Ramos (cell line): ENCODE measurements around the gene ERGIC1.

ENCODE experiments used
- in situ Hi-C: fragments of 300-500 bp; cut with MboI; formaldehyde crosslinking; loops from one replicate; pipeline ENCODE4 v1.14.3; 2022; ENCODE audit warnings: low sequenced_read_pairs; ENCODE audit not compliant: unreplicated experiment

Gene ERGIC1

DNA sequence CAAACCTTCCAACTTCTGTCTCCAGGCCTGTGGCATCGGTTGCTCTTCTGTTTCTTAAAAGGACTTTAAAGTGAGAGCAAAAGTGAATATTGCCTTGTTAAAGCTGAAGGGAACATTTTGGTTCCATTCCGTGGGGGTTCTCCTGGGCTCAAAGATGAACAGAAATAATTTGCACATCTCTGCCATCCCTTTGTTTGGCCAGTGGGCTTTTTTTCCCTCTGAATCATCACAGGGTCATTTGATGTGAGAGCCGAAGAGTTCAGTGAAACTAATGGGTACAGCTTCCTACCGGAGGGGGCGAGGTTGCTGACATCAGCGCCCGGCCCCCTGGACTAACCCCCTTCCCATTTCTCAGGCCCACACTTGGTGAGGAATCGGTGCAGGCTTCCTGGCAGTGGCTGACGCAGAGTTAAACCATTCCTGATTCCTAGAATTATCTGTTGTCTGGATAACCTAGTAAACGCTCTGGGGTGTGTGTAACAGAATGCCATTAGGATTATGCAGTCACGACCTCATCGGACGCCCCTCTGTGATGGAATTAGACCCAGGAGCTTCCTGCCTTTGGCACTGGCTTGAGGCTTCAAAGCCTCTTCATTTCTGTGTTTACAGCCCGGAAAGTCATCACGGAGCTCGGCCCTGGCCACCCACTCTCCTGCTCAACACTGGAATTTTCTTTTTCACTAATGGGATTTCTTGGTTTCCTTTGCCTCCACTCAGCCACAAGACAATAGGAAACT lies 63.6 kb downstream of the ERGIC1 start:
- in situ Hi-C loops, result no loop called here

DNA sequence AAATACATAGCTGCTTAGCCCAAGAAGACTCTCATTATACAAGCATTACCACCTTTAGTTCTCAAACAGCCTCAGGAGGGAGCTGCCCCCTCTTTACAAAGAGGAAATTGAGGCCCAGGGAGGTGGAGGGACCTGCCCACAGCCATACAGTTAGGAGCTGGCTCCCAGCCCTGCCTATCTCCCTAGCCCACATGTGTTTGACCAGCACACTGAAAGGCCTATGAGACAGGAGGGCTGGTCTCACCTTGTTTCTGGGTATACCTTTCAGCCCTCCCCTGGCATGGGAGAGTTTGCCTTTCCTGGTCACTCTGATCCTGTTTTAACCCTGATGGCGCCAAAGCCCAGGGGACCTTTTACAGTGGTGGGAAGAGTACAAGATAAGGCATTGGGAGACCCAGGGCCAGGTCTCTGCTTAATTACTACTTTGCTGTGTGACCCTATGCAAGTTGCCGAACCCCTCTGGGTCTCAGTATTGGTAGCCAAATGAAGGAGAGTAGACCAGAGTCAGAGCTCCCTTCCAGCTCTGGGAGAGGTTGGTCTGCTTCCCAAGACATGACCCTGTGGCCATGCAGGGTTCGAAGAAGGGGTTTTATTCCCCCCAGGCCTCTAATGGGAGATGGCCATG lies 64.3 kb downstream of the ERGIC1 start:
- in situ Hi-C loops, result no loop called here

DNA sequence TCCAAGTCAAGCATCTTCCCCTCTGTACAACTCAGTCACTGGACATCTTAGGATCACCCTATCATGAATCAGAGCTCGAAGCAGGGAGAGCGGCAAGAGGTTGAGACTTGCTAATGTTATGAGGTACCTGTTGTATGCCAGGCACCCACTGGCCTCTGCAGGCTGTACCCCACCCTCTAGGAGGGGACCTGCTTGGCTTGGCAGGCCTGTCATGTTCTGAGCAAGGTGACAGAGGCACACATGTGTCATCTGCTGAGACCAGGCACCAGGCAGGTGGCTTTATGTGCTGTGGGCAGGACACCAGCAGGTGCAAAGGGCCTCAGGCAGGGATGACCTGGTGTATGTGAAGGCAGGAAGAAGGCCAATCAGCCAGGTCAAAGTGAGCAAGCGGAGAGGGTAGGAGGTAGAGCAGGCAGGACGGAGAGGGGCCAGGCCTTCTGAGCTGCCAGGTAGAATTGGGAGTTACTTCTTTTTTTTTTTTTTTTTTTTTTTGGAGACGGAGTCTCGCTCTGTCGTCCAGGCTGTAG lies 64.9 kb downstream of the ERGIC1 start:
- in situ Hi-C loops, result no loop called here

DNA sequence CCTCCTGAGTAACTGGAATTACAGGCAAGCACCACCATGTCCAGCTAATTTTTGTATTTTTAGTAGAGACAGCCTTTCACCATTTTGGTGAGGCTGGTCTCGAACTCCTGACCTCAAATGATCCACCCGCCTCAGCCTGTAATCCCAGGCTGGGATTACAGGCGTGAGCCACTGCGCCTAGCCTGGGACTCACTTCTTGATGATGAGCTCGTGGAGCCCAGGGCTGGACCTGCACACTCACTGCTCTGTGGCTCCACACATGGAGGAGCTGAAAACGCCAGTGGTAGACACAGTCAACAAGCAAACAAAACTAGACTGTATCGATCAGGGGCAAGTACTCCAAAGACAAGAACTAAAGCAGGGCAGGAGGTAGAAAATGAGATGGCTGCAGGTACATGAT lies 65.4 kb downstream of the ERGIC1 start:
- in situ Hi-C loops, result no loop called here

DNA sequence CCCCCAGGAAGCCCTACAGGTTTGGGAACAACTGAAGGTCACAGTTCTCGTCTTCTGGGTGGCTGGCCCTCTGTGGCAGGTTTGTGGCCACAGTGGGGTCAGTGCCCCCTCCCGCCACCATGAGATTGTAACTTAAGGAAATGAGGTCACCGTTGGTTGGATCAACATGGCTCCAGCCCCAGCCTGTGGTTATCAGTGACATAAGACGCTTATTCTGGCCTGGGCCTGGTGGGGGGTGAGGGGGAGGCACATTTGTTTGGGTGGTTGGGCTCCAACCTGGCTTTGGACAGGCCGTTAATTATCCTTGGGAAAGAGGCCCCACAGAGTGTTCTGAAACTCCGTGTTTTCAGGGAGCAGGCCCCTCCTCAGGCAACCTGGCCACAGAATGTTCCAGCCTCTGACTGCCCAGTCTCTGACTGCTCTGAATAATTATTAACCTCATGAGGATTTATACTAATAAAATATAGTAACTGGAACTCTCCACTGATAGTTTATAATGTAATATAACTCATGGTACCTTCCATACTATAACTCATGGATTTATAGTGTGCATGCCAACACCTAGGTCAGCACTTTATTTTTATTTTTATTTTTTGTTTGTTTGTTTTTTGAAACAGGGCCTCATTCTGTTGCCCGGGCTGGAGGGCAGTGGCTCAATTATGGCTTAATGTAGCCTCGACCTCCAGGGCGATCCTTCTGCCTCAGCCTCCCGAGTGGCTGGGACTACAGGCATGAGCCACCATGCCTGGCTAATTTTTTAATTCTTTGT lies 67.1 kb downstream of the ERGIC1 start:
- in situ Hi-C loops, result no loop called here

DNA sequence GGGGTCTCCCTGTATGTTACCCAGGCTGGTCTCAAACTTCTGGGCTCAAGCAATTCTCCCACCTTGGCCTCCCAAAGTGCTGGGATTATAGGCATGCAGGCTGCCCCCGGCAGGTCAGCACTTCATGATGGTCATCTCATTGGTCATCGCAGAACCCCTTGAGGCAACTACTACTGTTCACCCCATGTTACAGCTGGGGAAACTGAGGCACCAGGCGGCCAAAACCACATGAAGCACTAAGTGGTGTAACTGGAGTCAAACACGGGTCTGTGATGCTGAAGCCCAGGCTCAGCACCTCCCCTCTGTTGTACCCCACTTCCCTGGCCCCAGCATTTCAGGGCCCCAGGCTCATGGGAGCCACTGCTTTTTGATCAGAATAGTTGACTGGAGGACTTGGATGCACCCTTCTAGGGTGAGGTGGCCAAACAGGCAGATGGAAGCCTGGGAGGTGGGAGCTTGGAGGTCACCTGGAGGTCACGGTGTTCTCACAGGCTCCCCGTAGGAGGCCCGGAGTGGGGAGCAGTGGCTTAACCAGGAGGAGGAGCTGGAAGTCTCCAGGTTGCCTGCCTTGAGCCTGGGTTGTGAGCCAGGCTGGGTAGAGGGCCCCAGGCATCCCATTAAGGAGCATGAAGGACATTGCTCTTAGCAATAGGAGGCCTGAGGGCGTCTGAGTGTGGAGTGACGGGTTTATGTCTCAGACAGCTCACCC lies 67.9 kb downstream of the ERGIC1 start:
- in situ Hi-C loops, result no loop called here

DNA sequence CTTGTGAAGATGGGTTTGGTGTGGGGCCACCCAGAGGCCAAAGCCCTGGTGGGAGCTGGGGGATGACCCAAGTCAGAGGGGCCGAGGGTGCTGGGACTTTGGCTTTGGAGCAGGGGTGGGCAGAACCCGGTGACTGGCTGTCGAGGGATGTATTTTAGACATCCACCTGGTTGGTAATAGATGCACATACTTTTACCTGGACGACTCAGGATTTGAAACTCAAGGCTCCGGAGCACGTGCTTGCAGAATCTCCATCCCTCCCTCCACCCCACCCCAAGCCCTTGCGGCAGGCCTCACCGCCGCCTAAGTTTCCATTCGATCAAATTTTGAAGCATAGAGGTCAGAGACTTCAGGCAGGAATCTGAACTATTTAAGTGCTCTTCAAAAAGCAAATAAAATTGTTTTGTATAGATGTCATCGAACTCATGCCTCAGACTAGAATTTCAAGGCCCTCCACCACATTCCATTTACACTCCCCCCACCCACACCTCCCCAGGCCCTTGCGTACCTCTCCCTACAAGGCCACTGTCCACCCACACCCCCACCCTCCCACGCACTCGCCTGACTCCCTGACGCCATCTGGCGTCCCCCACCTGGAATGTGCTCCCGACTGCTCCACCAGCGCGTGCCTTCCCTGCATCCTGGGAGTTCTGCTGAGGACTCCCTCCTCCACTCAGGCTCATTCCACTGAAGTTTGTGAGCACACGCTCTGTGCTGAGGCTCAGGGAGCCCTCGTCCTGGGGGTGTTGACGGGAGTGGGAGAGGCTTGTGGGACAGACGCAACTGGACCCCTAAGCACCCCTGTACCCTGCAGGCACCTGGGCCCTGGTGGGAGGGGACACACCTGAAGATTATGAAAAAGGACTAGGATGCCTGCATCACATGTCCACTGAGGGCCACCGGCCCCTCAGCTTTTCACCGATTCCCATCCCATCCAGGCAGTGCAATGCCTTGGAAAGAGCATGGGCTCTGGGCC lies 68.7 kb downstream of the ERGIC1 start:
- in situ Hi-C loops, result no loop called here

DNA sequence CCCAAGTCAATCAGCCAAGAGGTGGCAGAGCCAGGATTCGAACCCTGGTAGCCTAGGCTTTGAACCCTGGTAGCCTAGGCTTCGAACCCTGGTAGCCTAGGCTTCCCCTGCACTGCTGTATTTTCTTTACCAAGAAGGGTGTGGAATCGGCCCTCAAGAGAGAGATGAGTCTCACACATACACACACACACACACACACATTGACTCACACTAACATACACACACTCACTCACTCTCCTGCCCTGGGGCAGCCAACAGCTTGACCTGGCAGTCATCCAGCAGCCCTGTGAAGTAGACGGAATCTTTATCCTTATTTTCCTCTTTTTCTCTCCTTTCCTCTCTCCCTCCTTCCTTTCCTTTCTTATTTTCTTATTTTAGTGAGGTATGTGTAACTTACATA lies 69.7 kb downstream of the ERGIC1 start:
- in situ Hi-C loops, result no loop called here

DNA sequence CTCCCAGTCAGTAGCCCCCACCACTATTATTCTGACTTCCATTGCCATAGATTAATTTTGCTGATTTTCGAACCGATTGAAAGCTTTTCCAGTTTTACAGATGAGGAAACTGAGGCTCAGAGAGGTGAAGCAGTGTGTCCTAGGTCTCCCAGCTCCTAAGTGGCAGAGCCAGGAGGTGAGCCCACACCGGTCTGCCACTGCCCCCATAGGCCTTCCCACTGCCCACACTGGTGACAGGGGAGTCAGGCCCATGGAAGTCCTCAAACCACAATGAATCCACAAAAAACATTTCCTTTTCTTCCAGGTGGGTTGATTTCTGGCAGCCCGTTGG lies 70.2 kb downstream of the ERGIC1 start:
- in situ Hi-C loops, result no loop called here

DNA sequence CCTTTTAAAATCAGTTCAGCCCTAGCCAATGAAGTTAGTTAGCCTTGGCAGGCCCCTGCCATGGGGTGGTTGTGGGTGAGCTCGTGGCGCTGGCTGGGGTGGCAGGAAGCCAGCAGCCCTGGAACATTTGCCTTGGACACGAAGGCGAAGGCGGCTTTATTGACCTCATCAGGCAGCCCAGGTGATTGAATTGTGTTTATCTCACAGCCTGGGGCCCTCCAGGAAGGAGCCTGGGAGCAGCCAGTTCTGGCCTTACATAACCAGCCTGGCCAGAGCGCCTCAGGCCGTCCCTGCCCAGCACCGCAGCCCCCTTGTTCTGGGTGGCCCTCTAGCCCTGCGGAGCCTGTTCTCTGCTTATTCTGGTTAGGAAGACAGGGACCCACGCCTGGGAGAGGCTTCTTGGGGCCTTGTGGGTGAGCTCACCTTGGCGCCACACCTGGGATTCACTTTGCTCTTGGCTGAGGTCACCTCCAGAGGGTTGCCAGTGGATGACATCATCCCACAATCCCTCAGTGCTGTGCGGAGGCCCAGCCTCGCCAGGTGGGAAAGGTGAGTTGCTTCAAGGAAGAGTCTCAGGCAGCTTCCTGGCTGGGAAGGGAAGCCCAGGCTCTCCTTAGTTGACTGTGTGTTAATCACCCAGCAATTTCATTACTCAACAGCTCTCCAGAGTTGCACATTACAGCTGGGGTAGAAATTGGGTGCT lies 70.7 kb downstream of the ERGIC1 start:
- in situ Hi-C loops, result no loop called here

DNA sequence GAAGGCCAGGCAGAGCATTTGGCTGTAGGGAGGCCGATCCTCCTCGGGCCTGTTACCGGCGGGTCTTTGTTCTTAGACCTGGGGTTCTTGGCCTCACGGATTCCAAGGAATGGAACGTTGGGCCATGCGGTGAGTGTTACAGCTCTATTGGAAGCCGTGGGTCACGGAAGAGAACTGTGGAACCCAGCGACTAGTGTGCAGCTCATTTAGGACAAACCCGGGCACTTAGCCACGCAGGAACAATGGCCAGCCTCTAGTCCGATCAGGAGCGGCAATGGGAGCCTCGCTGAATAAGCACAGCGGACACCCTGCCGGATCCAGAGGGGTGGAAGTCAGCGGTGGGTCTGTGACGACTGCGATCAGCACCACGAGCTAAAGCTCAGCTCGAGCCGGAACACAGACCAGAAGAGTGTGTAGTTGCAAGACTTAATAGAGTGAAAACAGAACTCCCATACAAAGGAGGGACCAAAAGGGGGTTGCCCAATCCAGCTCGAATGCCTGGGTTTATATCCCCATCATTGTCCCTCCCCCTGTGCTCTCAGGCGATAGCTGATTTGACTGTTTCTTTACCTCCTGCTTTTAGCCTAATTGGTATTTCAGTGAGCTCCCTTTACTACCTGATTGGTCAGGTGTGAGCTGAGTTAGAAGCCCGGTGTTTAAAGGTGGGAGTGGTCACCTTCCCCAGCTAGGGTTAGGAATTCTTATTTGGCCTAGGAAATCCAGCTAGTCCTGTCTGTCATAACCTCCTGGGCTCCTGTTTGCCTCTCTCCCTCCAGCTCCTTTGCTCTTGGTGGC lies 71.5 kb downstream of the ERGIC1 start:
- in situ Hi-C loops, result no loop called here

DNA sequence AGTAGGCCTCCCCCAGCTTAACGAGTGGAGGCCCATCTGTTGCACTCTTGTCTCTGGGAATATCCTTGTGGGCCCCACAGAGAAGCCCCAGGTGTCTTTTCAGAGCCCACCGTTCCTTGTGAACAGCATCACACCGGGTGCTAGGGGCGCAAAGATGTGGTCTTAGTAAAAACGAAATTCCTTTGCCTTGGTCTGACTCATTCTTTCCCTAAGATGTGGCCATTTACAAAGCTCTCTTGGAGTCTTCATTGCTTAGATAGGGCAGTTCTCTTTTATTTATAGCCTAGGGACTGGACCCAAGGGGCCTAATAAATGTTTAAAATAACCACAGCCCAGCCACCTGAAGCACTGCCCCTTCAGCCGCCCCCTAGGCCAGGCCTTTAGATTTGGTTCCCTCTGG lies 72.4 kb downstream of the ERGIC1 start:
- in situ Hi-C loops, result no loop called here

DNA sequence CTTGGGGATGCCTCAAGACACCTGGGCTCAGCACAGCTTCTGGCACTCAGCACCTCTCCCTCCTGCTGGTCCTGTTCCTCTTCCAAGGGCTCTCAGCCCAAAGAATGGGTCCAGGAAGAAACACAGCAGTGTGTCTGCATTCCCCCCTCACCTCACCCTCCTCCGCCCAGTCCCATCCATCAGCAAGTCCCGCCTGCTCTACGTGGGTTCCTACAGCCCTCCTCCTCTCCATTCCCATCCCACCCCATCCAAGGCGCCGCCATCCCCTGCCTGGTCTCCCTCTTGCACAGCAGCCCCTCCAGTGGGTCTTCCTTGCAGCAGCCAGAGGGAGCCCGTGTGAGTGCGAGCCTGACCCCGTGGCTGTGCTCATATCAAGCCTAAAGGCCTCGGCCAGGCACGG lies 72.8 kb downstream of the ERGIC1 start:
- in situ Hi-C loops, result no loop called here

DNA sequence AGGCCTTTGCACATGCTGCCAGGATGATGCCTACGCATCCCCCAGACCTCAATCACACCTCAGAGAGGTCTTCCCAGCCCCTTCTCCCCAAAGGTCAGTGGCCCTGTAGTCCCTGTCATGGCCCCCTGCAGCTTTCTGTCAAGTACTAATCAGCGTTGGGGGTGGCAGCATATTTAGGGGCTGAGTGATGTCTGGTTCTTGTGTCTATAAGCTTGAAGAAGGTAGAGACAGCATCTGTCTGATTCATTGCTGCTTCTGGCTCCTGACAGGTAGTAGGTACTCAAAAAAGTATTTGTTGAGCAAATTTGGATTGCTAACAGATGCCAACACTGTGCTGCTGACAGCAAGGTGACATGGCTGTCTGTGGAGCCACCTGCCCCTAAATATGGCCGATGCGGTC lies 73.6 kb downstream of the ERGIC1 start:
- in situ Hi-C loops, result no loop called here

DNA sequence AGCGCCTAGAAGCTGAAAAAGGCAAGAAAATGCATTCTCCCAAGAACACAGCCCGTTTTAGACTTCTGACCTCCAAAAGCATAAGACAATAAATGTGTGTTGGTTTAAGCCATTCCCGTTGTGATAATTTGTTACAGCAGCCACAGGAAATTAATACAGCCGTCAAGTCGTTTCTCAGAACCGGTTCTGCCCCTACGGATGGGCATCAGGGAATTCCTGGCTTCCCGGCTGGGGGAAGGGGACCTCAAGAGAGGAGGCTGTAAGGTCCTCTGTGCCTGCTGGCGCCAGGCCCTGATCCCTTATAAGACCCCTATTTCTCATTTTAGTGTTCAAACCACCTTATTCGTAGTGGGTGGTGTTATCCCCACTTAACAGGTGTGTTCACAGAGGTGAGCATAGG lies 74.6 kb downstream of the ERGIC1 start:
- in situ Hi-C loops, result no loop called here

DNA sequence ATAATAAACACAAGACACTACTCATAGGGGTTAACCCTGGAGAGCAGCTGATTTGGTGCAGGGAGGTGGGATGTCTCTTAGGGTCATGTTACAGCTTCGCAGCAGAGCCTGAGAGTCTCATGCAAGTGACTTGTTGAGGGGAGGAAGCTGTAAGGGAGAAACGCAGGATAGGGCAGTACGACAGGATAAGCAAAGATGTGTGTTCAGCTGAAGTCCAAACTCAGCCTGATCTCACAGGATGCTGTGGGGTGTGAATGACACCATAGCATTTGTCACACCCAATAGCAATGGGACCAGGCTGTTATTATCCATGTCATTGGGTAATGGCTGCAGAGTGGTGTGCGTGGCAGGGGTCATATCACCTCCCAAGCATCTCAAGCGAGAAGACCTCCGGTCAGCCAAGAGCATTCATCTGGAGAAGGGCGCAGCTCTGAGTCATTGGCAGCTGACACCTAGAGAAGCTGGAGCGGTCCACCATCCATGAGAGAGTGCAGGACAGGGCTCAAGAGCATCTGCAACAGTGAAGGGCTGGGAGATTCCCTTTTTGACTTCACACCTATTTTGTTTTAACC lies 76.0 kb downstream of the ERGIC1 start:
- in situ Hi-C loops, result no loop called here

DNA sequence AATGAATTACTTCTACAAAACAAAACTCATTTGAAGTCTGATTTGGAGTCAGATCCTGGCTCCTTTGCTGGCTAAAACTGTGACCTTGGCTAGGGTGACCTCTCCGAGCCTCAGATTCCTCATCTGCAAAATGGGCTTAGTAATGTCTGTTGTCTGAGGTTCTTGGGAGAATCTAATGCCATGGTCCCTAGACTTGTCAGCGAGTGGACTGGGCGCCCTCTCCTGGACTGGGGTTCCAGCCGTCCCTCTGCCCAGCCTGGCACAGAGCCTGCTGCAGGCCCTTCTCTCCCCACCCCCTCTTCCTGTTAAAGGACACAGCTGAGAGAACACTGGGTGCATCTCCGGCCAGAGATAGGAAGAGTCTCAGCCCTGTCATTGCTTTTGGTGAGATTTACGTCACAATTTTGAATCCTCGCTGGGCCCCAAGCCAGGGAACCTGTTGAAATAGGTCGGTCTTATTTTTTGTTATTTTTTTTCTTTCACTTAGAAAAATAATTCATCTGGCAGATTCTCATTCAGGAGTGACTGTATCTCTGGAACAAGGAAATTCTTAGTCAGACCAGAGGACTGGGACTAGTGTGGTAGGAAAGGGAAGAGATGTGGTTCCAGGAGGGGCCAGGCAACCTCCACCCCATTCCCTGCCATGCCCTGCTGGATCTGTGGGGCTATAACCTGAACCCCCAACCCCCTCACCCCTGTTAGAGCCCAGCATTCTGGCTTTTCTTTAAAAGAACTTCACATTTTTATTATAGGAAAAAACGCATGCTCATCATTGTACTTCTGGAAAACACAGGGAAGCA lies 77.0 kb downstream of the ERGIC1 start:
- in situ Hi-C loops, result no loop called here
